Measurements from ENCODE around the gene EDIL3. TPM values are rescaled to one million over a fixed set of nuclear protein-coding genes. Genes with fewer than 3 reads are reported as not detected.

EDIL3 gene
- total RNA-seq, 2 donors from 2014 or later: 4.6 to 5.5 TPM

GRCh38 chr5:84086511-84086910 lies 298.2 kb downstream of the EDIL3 start:
- no peak for TF ChIP-seq POLR2A (IDR thresholded peaks at IDR 0.05)
- no peak for TF ChIP-seq CTCF (IDR thresholded peaks at IDR 0.05)
- no peak for TF ChIP-seq POLR2AphosphoS5 (IDR thresholded peaks at IDR 0.05)
- no peaks in the 10 kb centered on the region for H3K4me1 ChIP-seq (replicated peaks)
- no peaks in the 10 kb centered on the region for H3K36me3 ChIP-seq
- 90% methylated on average over 6 of the region's 6 CpGs for WGBS
- no peak overlapping the region for H3K4me3 ChIP-seq
- no peak overlapping the region for H3K27ac ChIP-seq
- no peaks in the 10 kb centered on the region for H3K9me3 ChIP-seq
- intact Hi-C loops (cut with DNase I): no loop called here
- DNase-seq (ENCODE audit: low spot score): no peak
- no peaks in the 10 kb centered on the region for H3K27me3 ChIP-seq (replicated peaks; ENCODE audit: insufficient read depth)

- WGBS: 88% methylated on average over 5 of the region's 8 CpGs
- intact Hi-C loops (cut with DNase I): no loop called here
- no peak overlapping the region for H3K4me3 ChIP-seq
- no peak overlapping the region for H3K27ac ChIP-seq
- no peaks in the 10 kb centered on the region for H3K36me3 ChIP-seq
- TF ChIP-seq POLR2A (IDR thresholded peaks at IDR 0.05) (no peak), CTCF (IDR thresholded peaks at IDR 0.05) (no peak), POLR2AphosphoS5 (IDR thresholded peaks at IDR 0.05) (no peak)
- DNase-seq (ENCODE audit: low spot score): no peak
- H3K9me3 ChIP-seq: no peaks in the 10 kb centered on the region
- H3K27me3 ChIP-seq (replicated peaks; ENCODE audit: insufficient read depth): no peaks in the 10 kb centered on the region
- H3K4me1 ChIP-seq (replicated peaks): no peaks in the 10 kb centered on the region
These were observed 299.2 kb downstream of the EDIL3 start for GRCh38 chr5:84085387-84086041.

GRCh38 chr5:84080908-84081307 lies 303.8 kb downstream of the EDIL3 start:
- Histone ChIP-seq H3K4me1 (replicated peaks) (no peaks in the 10 kb centered on the region), H3K27me3 (replicated peaks; ENCODE audit: insufficient read depth) (no peaks in the 10 kb centered on the region), H3K4me3 (no peak overlapping the region), H3K36me3 (no peaks in the 10 kb centered on the region), H3K9me3 (no peaks in the 10 kb centered on the region), H3K27ac (no peak overlapping the region)
- intact Hi-C loops (cut with DNase I): no loop called here
- TF ChIP-seq POLR2AphosphoS5 (IDR thresholded peaks at IDR 0.05) (no peak), CTCF (IDR thresholded peaks at IDR 0.05) (no peak), POLR2A (IDR thresholded peaks at IDR 0.05) (no peak)
- DNase-seq (ENCODE audit: low spot score): no peak
- 69% methylated on average over 1 of the region's 1 CpG for WGBS

GRCh38 chr5:84072339-84072738 lies 312.3 kb downstream of the EDIL3 start:
- Histone ChIP-seq H3K27me3 (replicated peaks; ENCODE audit: insufficient read depth) (no peaks in the 10 kb centered on the region), H3K27ac (no peak overlapping the region), H3K4me3 (no peak overlapping the region), H3K9me3 (no peaks in the 10 kb centered on the region), H3K36me3 (no peaks in the 10 kb centered on the region), H3K4me1 (replicated peaks) (no peaks in the 10 kb centered on the region)
- intact Hi-C loops (cut with DNase I): no loop called here
- TF ChIP-seq POLR2AphosphoS5 (IDR thresholded peaks at IDR 0.05): no peak
- no peak for TF ChIP-seq CTCF (IDR thresholded peaks at IDR 0.05)
- no peak for TF ChIP-seq POLR2A (IDR thresholded peaks at IDR 0.05)
- no peak for DNase-seq (ENCODE audit: low spot score)

GRCh38 chr5:84069608-84070179 lies 315.0 kb downstream of the EDIL3 start:
- intact Hi-C loops (cut with DNase I): no loop called here
- Histone ChIP-seq H3K27me3 (replicated peaks; ENCODE audit: insufficient read depth) (no peaks in the 10 kb centered on the region), H3K36me3 (no peaks in the 10 kb centered on the region), H3K9me3 (no peaks in the 10 kb centered on the region), H3K4me1 (replicated peaks) (no peaks in the 10 kb centered on the region), H3K27ac (no peak overlapping the region), H3K4me3 (no peak overlapping the region)
- WGBS: 92% methylated on average over 13 of the region's 13 CpGs
- no peak for TF ChIP-seq CTCF (IDR thresholded peaks at IDR 0.05)
- TF ChIP-seq POLR2AphosphoS5 (IDR thresholded peaks at IDR 0.05): no peak
- TF ChIP-seq POLR2A (IDR thresholded peaks at IDR 0.05): no peak
- no peak for DNase-seq (ENCODE audit: low spot score)

All from prostate gland (tissue), 2 donors.